ENCODE data around the gene CNOT8.
"Not testable (repeated sequence)": the region's sequence is repeated elsewhere in the genome, so short reads cannot be mapped to it uniquely, and the experiment has no call there.

GRCh38 chr5:154905601-154906000 is 47.2 kb downstream of the CNOT8 start:
- TF ChIP-seq, protein P1, sequence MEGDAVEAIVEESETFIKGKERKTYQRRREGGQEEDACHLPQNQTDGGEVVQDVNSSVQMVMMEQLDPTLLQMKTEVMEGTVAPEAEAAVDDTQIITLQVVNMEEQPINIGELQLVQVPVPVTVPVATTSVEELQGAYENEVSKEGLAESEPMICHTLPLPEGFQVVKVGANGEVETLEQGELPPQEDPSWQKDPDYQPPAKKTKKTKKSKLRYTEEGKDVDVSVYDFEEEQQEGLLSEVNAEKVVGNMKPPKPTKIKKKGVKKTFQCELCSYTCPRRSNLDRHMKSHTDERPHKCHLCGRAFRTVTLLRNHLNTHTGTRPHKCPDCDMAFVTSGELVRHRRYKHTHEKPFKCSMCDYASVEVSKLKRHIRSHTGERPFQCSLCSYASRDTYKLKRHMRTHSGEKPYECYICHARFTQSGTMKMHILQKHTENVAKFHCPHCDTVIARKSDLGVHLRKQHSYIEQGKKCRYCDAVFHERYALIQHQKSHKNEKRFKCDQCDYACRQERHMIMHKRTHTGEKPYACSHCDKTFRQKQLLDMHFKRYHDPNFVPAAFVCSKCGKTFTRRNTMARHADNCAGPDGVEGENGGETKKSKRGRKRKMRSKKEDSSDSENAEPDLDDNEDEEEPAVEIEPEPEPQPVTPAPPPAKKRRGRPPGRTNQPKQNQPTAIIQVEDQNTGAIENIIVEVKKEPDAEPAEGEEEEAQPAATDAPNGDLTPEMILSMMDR (IDR thresholded peaks at IDR 0.05), result not testable (repeated sequence)
- TF ChIP-seq ZFX (IDR thresholded peaks at IDR 0.05; ENCODE audit: borderline replicate concordance), result not testable (repeated sequence)

All from 22Rv1 (cell line).